K562 (cell line): ENCODE data around the gene CNR2. TPM values are rescaled to one million over a fixed set of nuclear protein-coding genes. Genes with fewer than 3 reads are reported as not detected.

Source experiments
- ADNP ChIP-seq: fragments of 200-800 bp; sonication (Bioruptor generic); IDR thresholded peaks from 2 replicates; pipeline ENCODE4 v1.6.1; 2016; ENCODE audit warnings: missing genetic modification characterization, missing compliant biosample characterization
- FOXK1 ChIP-seq: sonication (generic); formaldehyde crosslinking; IDR thresholded peaks from 2 replicates; pipeline ENCODE4 v1.8.0; 2022; ENCODE audit warnings: missing genetic modification reagents, mild to moderate bottlenecking, borderline replicate concordance
- HLTF ChIP-seq: fragments of 450-650 bp; IDR thresholded peaks from 2 replicates; pipeline ENCODE4 v1.6.1; 2016
- SMARCA5 ChIP-seq: fragments of 450-650 bp; IDR thresholded peaks from 2 replicates; pipeline ENCODE4 v1.6.1; 2016
- TRIM28 ChIP-seq: fragments of 450-650 bp; IDR thresholded peaks from 2 replicates; pipeline ENCODE4 v1.6.1; 2017
- ZNF316 ChIP-seq: fragments of 450-650 bp; IDR thresholded peaks from 2 replicates; pipeline ENCODE4 v1.6.1; 2016
- ZNF507 ChIP-seq: conservative IDR thresholded peaks from 2 replicates; pipeline ENCODE4 v1.6.1; 2017; ENCODE audit warnings: missing genetic modification characterization, missing compliant biosample characterization
- polyA plus RNA-seq, 8 experiments: library from polyadenylated mRNA; depleted of rRNA in 4 of 8; stranded (reverse) in 5 of 8; unstranded in 3 of 8; fragments of >200 nt; fragmentation: Nextera tagmentation in 2 of 8; fragmentation: Illumina TruSeq in 1 of 8; extraction: Ambion mirVana in 2 of 8; extraction: Trizol in 1 of 8; gene quantifications; 2 replicates each; pipeline versions ENCODE4 v1.2.1 to v1.2.3, GENCODE V29; 2011 to 2014; ENCODE audit warnings: inconsistent platforms in 1 of 8, missing spikeins in 1 of 8
- total RNA-seq, 7 experiments: library from RNA; depleted of rRNA in 6 of 7; stranded (reverse); fragments of >200 nt in 6 of 7; fragmentation: Illumina TruSeq in 2 of 7; extraction: Trizol in 2 of 7; gene quantifications; 2 replicates each; pipeline versions ENCODE4 v1.2.1 to v1.2.3, GENCODE V29; 2011 to 2021; ENCODE audit warnings: low replicate concordance in 1 of 7
- TF ChIP-seq, protein P1 (sequence below): fragments of 250-450 bp; sonication (Bioruptor Pico); IDR thresholded peaks from 2 replicates; pipeline ENCODE4 v1.8.0; 2022; ENCODE audit warnings: inconsistent platforms
- TF ChIP-seq, protein P2 (sequence below), 2 experiments: fragments of 450-650 bp; IDR thresholded peaks; 2 replicates each; pipeline ENCODE4 v1.6.1; 2016; ENCODE audit warnings: mild to moderate bottlenecking in 2 of 2, borderline replicate concordance in 1 of 2, low read depth in 1 of 2, moderate library complexity in 1 of 2
- TF ChIP-seq, protein P3 (sequence below), 2 experiments: fragments of 450-650 bp; IDR thresholded peaks; 2 replicates each; pipeline ENCODE4 v1.6.1; 2018; ENCODE audit warnings: mild to moderate bottlenecking in 2 of 2, low read depth in 1 of 2; ENCODE audit not compliant: partially characterized antibody in 2 of 2
- TF ChIP-seq, protein P4 (sequence below): fragments of 200-800 bp; sonication (Bioruptor generic); IDR thresholded peaks from 2 replicates; pipeline ENCODE4 v1.6.1; 2017; ENCODE audit warnings: missing genetic modification characterization, missing compliant biosample characterization

The CNR2 gene
- total and polyA plus RNA-seq, 9 of the 15 experiments (the other 6 are each of a cell fraction or from before 2014, with no cell fraction given): not detected

DNA sequence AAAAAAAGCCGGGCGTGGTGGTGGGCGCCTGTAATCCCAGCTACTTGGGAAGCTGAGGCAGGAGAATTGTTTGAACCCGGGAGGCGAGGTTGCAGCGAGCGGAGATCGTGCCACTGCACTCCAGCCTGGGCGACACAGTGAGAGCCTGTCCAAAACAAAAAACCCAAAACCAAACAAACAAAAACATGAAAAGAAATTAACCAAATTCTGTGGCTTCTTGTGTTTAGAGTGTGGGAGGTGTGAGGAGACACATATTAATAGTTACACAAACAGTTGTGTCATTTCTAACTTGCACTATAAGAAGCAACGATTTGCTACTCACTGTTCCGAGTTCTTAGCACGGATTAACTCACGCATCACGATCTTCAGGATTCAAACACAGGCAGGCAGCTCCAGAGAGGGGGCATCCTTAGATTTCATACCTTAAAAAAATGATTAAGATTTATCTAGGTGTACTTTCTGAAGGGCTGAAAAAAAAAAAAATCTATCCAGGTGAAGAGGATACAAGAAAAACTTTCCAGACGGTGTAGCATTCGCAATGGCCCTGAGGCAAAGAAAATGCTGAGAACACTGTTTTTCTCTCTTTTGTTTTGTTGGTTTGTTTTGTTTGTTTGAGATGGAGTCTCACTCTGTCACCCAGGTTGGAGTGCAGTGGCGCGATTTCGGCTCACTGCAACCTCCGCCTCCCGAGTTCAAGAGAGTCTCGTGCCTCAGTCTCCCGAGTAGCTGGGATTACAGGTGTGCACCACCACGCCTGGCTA, 87.2 kb downstream of the CNR2 start (continued):
- TF ChIP-seq, protein P1, sequence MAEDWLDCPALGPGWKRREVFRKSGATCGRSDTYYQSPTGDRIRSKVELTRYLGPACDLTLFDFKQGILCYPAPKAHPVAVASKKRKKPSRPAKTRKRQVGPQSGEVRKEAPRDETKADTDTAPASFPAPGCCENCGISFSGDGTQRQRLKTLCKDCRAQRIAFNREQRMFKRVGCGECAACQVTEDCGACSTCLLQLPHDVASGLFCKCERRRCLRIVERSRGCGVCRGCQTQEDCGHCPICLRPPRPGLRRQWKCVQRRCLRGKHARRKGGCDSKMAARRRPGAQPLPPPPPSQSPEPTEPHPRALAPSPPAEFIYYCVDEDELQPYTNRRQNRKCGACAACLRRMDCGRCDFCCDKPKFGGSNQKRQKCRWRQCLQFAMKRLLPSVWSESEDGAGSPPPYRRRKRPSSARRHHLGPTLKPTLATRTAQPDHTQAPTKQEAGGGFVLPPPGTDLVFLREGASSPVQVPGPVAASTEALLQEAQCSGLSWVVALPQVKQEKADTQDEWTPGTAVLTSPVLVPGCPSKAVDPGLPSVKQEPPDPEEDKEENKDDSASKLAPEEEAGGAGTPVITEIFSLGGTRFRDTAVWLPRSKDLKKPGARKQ (CRISPR knock-in tag): peak; percentile 86; the same call in 1 of the 2 replicates
- TF ChIP-seq TRIM28 (0 out of 2 replicates have a peak, but pooled peaks have one; percentile 16), FOXK1 (no peak), SMARCA5 (peak; percentile 32; the same call in 1 of the 2 replicates), ZNF316 (peak; percentile 85), HLTF (peak; percentile 68; the same call in 1 of the 2 replicates), ADNP (tag) (no peak), ZNF507 (tag) (no peak)
- TF ChIP-seq, protein P2, sequence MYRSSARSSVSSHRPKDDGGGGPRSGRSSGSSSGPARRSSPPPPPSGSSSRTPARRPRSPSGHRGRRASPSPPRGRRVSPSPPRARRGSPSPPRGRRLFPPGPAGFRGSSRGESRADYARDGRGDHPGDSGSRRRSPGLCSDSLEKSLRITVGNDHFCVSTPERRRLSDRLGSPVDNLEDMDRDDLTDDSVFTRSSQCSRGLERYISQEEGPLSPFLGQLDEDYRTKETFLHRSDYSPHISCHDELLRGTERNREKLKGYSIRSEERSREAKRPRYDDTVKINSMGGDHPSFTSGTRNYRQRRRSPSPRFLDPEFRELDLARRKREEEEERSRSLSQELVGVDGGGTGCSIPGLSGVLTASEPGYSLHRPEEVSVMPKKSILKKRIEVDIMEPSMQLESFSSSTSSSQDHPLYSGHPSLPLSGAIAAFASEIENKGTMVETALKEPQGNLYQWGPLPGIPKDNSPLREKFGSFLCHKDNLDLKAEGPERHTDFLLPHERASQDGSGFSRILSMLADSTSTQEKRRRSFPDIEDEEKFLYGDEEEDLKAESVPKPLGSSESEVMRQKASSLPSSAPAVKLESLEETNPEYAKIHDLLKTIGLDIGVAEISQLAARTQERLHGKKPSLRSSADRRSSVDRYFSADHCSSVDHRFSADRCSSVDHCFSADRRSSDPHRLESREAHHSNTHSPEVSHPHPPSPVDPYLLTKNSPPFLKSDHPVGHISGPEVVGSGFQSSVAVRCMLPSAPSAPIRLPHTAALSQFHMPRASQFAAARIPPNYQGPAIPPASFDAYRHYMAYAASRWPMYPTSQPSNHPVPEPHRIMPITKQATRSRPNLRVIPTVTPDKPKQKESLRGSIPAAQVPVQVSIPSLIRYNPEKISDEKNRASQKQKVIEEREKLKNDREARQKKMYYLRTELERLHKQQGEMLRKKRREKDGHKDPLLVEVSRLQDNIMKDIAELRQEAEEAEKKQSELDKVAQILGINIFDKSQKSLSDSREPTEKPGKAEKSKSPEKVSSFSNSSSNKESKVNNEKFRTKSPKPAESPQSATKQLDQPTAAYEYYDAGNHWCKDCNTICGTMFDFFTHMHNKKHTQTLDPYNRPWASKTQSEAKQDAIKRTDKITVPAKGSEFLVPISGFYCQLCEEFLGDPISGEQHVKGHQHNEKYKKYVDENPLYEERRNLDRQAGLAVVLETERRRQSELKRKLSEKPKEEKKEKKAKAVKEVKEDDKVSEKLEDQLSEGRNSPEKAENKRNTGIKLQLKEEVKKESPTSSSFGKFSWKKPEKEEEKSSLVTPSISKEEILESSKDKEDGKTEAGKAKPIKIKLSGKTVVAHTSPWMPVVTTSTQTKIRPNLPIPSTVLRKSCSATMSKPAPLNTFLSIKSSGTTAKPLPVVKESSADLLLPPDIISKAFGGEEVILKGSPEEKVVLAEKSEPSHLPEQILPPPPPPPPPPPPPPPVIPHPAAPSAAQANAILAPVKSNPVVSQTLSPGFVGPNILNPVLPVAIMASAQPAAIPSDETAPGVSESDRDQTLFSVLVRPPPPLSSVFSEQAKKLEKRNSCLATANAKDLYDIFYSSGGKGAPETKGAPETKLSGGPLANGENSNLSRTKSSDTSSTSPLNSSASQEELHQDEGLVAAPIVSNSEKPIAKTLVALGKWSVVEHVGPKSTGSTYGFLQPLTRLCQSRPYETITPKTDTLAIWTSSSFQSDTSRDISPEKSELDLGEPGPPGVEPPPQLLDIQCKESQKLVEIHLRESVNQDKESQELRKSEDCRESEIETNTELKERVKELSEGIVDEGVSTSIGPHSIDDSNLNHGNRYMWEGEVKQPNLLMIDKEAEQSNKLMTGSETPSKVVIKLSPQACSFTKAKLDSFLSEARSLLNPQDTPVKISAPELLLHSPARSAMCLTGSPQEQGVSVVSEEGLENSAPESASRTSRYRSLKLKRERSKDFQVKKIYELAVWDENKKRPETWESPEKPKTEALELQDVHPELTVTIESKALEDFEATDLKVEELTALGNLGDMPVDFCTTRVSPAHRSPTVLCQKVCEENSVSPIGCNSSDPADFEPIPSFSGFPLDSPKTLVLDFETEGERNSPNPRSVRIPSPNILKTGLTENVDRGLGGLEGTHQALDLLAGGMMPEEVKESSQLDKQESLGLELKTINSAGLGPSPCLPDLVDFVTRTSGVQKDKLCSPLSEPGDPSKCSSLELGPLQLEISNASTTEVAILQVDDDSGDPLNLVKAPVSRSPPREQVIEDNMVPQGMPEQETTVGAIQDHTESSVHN (IDR thresholded peaks at IDR 0.05; ENCODE audit: borderline replicate concordance in 1 of 2, low read depth in 1 of 2): 0 out of 4 replicates have a peak, but pooled peaks of 1 of the 2 experiments have one; percentile 8
- TF ChIP-seq, protein P3, sequence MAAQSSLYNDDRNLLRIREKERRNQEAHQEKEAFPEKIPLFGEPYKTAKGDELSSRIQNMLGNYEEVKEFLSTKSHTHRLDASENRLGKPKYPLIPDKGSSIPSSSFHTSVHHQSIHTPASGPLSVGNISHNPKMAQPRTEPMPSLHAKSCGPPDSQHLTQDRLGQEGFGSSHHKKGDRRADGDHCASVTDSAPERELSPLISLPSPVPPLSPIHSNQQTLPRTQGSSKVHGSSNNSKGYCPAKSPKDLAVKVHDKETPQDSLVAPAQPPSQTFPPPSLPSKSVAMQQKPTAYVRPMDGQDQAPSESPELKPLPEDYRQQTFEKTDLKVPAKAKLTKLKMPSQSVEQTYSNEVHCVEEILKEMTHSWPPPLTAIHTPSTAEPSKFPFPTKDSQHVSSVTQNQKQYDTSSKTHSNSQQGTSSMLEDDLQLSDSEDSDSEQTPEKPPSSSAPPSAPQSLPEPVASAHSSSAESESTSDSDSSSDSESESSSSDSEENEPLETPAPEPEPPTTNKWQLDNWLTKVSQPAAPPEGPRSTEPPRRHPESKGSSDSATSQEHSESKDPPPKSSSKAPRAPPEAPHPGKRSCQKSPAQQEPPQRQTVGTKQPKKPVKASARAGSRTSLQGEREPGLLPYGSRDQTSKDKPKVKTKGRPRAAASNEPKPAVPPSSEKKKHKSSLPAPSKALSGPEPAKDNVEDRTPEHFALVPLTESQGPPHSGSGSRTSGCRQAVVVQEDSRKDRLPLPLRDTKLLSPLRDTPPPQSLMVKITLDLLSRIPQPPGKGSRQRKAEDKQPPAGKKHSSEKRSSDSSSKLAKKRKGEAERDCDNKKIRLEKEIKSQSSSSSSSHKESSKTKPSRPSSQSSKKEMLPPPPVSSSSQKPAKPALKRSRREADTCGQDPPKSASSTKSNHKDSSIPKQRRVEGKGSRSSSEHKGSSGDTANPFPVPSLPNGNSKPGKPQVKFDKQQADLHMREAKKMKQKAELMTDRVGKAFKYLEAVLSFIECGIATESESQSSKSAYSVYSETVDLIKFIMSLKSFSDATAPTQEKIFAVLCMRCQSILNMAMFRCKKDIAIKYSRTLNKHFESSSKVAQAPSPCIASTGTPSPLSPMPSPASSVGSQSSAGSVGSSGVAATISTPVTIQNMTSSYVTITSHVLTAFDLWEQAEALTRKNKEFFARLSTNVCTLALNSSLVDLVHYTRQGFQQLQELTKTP (IDR thresholded peaks at IDR 0.05; ENCODE audit: low read depth in 1 of 2, partially characterized antibody in 2 of 2): no peak
- TF ChIP-seq, protein P4, sequence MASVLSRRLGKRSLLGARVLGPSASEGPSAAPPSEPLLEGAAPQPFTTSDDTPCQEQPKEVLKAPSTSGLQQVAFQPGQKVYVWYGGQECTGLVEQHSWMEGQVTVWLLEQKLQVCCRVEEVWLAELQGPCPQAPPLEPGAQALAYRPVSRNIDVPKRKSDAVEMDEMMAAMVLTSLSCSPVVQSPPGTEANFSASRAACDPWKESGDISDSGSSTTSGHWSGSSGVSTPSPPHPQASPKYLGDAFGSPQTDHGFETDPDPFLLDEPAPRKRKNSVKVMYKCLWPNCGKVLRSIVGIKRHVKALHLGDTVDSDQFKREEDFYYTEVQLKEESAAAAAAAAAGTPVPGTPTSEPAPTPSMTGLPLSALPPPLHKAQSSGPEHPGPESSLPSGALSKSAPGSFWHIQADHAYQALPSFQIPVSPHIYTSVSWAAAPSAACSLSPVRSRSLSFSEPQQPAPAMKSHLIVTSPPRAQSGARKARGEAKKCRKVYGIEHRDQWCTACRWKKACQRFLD (CRISPR knock-in tag): no peak
